SK-N-SH (cell line): Measurements from ENCODE around the gene AP2A2.

Experiments
- CHD2 ChIP-seq: fragments of 150-350 bp; IDR thresholded peaks from 2 replicates; pipeline ENCODE4 v1.6.1; 2018; ENCODE audit warnings: low read length; ENCODE audit not compliant: partially characterized antibody
- CTCF ChIP-seq: fragments of 200-600 bp; sonication (generic); IDR thresholded peaks from 2 replicates; pipeline ENCODE4 v1.6.1; 2017; ENCODE audit warnings: antibody characterized with exemption, mild to moderate bottlenecking, moderate library complexity
- ELF1 ChIP-seq: IDR thresholded peaks from 2 replicates; pipeline ENCODE4 v1.4.0; 2012
- MAX ChIP-seq: IDR thresholded peaks from 2 replicates; pipeline ENCODE4 v1.4.0; 2012; ENCODE audit warnings: low read depth
- NRF1 ChIP-seq: IDR thresholded peaks from 2 replicates; pipeline ENCODE4 v1.6.1; 2012; ENCODE audit warnings: low read depth, mild to moderate bottlenecking, low read length
- PBX3 ChIP-seq: IDR thresholded peaks from 2 replicates; pipeline ENCODE4; 2012
- POLR2AphosphoS5 ChIP-seq: IDR thresholded peaks from 2 replicates; pipeline ENCODE4 v1.6.1; 2012; ENCODE audit warnings: low read depth, low read length
- RAD21 ChIP-seq: IDR thresholded peaks from 2 replicates; pipeline ENCODE4 v1.6.1; 2012; ENCODE audit warnings: mild to moderate bottlenecking, low read length
- REST ChIP-seq: IDR thresholded peaks from 2 replicates; pipeline ENCODE4 v1.6.1; 2012; ENCODE audit warnings: mild to moderate bottlenecking, low read depth, low read length, moderate library complexity

GRCh38 chr11:931385-931784 lies 5.7 kb downstream of the AP2A2 start:
- TF ChIP-seq CTCF (no peak), REST (no peak), RAD21 (no peak), PBX3 (no peak), MAX (no peak), POLR2AphosphoS5 (no peak), ELF1 (no peak), CHD2 (no peak), NRF1 (no peak)
